Measurements from ENCODE around the gene CTNNA3.

DNA sequence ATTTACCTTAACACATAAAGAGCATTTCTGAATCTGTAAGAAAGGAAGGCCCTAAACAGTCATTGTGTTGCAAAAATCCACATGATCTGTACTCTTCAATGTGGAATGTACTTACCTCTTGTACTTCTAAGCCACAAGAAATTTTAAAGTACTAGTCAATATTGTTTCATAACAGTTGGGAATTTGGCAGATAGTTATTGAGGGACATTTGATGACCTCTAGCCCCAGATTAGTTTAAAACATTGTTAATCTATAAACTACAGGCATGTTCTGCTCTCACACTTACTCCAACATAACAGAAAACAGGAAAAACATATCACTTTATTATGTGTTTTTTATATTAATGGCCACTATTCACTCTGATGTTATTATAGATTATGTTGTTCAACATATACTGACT is 1755.9 kb downstream of the CTNNA3 start:
- no peak for TF ChIP-seq JUND (IDR thresholded peaks at IDR 0.05)
- no peak for TF ChIP-seq YY1 (IDR thresholded peaks at IDR 0.05)
- TF ChIP-seq TAF1 (conservative IDR thresholded peaks at IDR 0.05): no peak
- TF ChIP-seq CTCF (IDR thresholded peaks at IDR 0.05; ENCODE audit: low read depth, low read length, missing input control): no peak
- TF ChIP-seq, protein P1, sequence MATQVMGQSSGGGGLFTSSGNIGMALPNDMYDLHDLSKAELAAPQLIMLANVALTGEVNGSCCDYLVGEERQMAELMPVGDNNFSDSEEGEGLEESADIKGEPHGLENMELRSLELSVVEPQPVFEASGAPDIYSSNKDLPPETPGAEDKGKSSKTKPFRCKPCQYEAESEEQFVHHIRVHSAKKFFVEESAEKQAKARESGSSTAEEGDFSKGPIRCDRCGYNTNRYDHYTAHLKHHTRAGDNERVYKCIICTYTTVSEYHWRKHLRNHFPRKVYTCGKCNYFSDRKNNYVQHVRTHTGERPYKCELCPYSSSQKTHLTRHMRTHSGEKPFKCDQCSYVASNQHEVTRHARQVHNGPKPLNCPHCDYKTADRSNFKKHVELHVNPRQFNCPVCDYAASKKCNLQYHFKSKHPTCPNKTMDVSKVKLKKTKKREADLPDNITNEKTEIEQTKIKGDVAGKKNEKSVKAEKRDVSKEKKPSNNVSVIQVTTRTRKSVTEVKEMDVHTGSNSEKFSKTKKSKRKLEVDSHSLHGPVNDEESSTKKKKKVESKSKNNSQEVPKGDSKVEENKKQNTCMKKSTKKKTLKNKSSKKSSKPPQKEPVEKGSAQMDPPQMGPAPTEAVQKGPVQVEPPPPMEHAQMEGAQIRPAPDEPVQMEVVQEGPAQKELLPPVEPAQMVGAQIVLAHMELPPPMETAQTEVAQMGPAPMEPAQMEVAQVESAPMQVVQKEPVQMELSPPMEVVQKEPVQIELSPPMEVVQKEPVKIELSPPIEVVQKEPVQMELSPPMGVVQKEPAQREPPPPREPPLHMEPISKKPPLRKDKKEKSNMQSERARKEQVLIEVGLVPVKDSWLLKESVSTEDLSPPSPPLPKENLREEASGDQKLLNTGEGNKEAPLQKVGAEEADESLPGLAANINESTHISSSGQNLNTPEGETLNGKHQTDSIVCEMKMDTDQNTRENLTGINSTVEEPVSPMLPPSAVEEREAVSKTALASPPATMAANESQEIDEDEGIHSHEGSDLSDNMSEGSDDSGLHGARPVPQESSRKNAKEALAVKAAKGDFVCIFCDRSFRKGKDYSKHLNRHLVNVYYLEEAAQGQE (IDR thresholded peaks at IDR 0.05): no peak
- TF ChIP-seq GABPA (IDR thresholded peaks at IDR 0.05 in 1 of 2, conservative IDR thresholded peaks at IDR 0.05 in 1 of 2): no peak
- TF ChIP-seq MAX (IDR thresholded peaks at IDR 0.05): no peak
- peak; percentile 8 for TF ChIP-seq SP1 (IDR thresholded peaks at IDR 0.05)
- TF ChIP-seq RAD21 (IDR thresholded peaks at IDR 0.05): no peak
- TF ChIP-seq FOXA2 (IDR thresholded peaks at IDR 0.05): no peak
- no peak for TF ChIP-seq ATF3 (IDR thresholded peaks at IDR 0.05)
- TF ChIP-seq NR2F2 (IDR thresholded peaks at IDR 0.05): no peak
- no peak for TF ChIP-seq RXRA (IDR thresholded peaks at IDR 0.05)
